ENCODE measurements around the gene SLC16A4.

DNA sequence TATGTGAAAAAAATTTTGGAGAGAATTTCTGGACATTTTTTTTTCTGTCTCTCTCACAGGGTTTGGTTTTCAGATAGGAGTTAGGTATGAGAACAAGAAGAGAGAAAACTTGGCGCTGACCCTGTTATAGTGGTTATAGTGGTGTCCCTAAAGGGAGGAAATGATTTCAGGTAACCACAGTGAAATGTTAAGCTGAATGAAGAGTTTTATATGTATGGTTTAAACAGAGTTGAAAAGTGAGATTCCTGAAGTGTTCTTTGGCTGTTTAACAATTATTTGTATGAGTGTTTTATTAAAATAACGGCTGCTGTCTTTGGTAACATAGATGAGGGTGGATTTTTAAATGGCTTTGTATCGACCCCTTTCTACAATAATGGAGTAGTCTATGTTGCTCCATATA is 45.3 kb downstream of the SLC16A4 start:
- TF ChIP-seq, protein P1, sequence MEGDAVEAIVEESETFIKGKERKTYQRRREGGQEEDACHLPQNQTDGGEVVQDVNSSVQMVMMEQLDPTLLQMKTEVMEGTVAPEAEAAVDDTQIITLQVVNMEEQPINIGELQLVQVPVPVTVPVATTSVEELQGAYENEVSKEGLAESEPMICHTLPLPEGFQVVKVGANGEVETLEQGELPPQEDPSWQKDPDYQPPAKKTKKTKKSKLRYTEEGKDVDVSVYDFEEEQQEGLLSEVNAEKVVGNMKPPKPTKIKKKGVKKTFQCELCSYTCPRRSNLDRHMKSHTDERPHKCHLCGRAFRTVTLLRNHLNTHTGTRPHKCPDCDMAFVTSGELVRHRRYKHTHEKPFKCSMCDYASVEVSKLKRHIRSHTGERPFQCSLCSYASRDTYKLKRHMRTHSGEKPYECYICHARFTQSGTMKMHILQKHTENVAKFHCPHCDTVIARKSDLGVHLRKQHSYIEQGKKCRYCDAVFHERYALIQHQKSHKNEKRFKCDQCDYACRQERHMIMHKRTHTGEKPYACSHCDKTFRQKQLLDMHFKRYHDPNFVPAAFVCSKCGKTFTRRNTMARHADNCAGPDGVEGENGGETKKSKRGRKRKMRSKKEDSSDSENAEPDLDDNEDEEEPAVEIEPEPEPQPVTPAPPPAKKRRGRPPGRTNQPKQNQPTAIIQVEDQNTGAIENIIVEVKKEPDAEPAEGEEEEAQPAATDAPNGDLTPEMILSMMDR (IDR thresholded peaks at IDR 0.05), result no peak
- TF ChIP-seq POLR2A (IDR thresholded peaks at IDR 0.05), result no peak

Measured in testis (tissue), 2 donors.